HepG2 (cell line): ENCODE measurements around the gene BOD1.

Experiments
- HDAC6 ChIP-seq: fragments of 200-600 bp; sonication (generic); IDR thresholded peaks from 2 replicates; pipeline ENCODE4 v1.7.0; 2017; ENCODE audit warnings: mild to moderate bottlenecking, antibody characterized with exemption, low read length, low read depth
- MEF2D ChIP-seq: sonication (generic); formaldehyde crosslinking; IDR thresholded peaks from 2 replicates; pipeline ENCODE4 v1.5.1; 2020; ENCODE audit warnings: mild to moderate bottlenecking, missing genetic modification reagents
- POLR2AphosphoS2 ChIP-seq: IDR thresholded peaks from 2 replicates; pipeline ENCODE4 v1.6.1; 2011; ENCODE audit warnings: low read depth, low read length, improper control_type of control experiment
- ZNF598 ChIP-seq: sonication (generic); formaldehyde crosslinking; IDR thresholded peaks from 2 replicates; pipeline ENCODE4 v1.5.1; 2020; ENCODE audit warnings: mild to moderate bottlenecking, missing genetic modification reagents, borderline replicate concordance
- TF ChIP-seq, protein P1 (sequence below): sonication (generic); formaldehyde crosslinking; IDR thresholded peaks from 2 replicates; pipeline ENCODE4 v1.8.0; 2022; ENCODE audit warnings: mild to moderate bottlenecking, missing genetic modification reagents; ENCODE audit not compliant: insufficient replicate concordance
- TF ChIP-seq, protein P2 (sequence below), 2 experiments: sonication (generic) in 1 of 2; formaldehyde crosslinking in 1 of 2; IDR thresholded peaks; 2 replicates each; pipeline versions ENCODE4 v1.5.1 to v1.6.1; 2011 to 2020; ENCODE audit warnings: borderline replicate concordance in 1 of 2, low read depth in 1 of 2, low read length in 1 of 2, mild to moderate bottlenecking in 1 of 2, missing genetic modification reagents in 1 of 2, moderate library complexity in 1 of 2
- TF ChIP-seq, protein P3 (sequence below): sonication (generic); formaldehyde crosslinking; IDR thresholded peaks from 2 replicates; pipeline ENCODE4 v1.5.0; 2020; ENCODE audit warnings: mild to moderate bottlenecking, missing genetic modification reagents, moderate library complexity

GRCh38 chr5:173570321-173571090 is 45.9 kb downstream of the BOD1 start:
- TF ChIP-seq, protein P1, sequence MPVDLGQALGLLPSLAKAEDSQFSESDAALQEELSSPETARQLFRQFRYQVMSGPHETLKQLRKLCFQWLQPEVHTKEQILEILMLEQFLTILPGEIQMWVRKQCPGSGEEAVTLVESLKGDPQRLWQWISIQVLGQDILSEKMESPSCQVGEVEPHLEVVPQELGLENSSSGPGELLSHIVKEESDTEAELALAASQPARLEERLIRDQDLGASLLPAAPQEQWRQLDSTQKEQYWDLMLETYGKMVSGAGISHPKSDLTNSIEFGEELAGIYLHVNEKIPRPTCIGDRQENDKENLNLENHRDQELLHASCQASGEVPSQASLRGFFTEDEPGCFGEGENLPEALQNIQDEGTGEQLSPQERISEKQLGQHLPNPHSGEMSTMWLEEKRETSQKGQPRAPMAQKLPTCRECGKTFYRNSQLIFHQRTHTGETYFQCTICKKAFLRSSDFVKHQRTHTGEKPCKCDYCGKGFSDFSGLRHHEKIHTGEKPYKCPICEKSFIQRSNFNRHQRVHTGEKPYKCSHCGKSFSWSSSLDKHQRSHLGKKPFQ (CRISPR knock-in tag), result no peak
- TF ChIP-seq POLR2AphosphoS2, result no peak
- TF ChIP-seq, protein P2, sequence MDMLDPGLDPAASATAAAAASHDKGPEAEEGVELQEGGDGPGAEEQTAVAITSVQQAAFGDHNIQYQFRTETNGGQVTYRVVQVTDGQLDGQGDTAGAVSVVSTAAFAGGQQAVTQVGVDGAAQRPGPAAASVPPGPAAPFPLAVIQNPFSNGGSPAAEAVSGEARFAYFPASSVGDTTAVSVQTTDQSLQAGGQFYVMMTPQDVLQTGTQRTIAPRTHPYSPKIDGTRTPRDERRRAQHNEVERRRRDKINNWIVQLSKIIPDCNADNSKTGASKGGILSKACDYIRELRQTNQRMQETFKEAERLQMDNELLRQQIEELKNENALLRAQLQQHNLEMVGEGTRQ (IDR thresholded peaks at IDR 0.05; ENCODE audit: low read depth, low read length), result no peak
- TF ChIP-seq, protein P2 (CRISPR knock-in tag; IDR thresholded peaks at IDR 0.05; ENCODE audit: borderline replicate concordance), result no peak
- no peak for TF ChIP-seq ZNF598 (CRISPR knock-in tag)
- TF ChIP-seq MEF2D, result no peak
- TF ChIP-seq HDAC6, result no peak
- TF ChIP-seq, protein P3, sequence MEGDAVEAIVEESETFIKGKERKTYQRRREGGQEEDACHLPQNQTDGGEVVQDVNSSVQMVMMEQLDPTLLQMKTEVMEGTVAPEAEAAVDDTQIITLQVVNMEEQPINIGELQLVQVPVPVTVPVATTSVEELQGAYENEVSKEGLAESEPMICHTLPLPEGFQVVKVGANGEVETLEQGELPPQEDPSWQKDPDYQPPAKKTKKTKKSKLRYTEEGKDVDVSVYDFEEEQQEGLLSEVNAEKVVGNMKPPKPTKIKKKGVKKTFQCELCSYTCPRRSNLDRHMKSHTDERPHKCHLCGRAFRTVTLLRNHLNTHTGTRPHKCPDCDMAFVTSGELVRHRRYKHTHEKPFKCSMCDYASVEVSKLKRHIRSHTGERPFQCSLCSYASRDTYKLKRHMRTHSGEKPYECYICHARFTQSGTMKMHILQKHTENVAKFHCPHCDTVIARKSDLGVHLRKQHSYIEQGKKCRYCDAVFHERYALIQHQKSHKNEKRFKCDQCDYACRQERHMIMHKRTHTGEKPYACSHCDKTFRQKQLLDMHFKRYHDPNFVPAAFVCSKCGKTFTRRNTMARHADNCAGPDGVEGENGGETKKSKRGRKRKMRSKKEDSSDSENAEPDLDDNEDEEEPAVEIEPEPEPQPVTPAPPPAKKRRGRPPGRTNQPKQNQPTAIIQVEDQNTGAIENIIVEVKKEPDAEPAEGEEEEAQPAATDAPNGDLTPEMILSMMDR, result no peak
